HG02870 (cell line): ENCODE measurements around the gene KIF9.
"Not testable (repeated sequence)": the region's sequence is repeated elsewhere in the genome, so short reads cannot be mapped to it uniquely, and the experiment has no call there.

Source experiments
- ATAC-seq: cut with Tn5 transposase; IDR thresholded peaks from one replicate; pipeline ENCODE4 v1.9.1; 2021; ENCODE audit warnings: mild to moderate bottlenecking, moderate library complexity; ENCODE audit not compliant: unreplicated experiment

KIF9 gene

DNA sequence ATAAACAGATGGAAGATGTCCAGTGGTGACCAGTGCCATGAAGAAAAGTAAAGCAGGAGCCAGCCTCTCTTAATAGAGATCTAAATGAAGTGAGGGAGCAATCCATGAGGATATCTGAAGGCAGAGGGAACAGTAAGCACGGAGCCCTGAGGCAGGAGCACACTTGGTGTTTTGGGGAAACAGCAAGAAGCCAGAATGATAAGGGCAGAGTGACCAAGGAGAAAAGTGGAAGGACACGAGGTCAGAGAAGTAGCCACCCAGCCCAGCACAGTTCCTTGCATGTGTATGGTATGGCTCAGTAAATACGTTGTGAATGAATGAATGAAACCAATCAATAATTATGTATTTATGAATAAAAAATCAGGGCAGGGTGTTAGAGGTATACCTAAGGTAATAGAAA, 11.8 kb upstream of the KIF9 start:
- ATAC-seq, result no peak

DNA sequence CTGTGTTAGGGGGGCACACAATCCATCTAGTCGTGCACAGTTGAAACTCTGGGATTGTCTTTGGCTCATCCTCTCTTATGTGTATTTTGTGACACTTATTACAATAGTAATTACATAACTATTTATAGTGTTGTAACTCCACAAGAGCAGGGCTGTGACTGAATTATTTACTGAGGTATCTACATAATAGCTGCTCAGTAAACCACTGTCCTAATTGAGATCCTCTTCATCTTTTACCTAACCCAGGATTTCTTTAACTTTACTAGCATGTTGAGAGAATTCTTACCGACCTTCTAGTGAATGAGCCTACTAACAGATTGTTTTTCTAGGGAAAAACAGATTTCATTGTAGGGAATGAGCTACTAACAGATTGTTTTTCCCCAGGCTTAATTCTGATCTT, 11.2 kb upstream of the KIF9 start:
- no peak for ATAC-seq

DNA sequence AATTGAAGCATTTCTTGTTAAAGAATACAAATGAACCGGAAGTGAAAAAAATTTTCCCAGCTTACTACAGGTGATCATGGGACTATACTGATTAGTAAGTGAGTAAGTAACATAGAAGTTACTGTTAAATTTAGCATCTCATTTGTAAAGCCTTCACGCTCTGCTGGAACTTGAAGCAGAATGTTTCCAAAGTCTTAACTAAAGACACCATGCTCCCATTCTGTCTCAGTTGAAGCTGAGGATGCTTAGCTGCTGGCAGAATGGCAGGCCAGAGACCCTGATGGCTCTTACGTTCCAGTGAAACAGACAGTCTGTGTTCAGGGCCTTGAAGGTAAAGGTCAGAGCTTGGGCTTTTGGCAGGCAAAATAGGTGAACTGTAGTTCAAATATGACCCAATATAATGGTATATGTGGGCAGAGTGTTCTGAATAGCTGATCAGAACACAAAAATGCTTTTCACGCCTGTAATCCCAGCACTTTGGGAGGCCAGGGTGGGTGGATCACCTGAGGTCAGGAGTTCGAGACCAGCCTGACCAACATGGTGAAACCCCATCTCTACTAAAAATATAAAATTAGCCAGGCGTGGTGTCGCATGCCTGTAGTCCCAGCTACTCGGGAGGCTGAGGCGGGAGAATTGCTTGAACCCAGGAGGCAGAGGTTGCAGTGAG, 9.3 kb upstream of the KIF9 start:
- ATAC-seq, result not testable (repeated sequence)

GRCh38 chr3:47291158-47291753, 8.7 kb upstream of the KIF9 start:
- no peak for ATAC-seq

DNA sequence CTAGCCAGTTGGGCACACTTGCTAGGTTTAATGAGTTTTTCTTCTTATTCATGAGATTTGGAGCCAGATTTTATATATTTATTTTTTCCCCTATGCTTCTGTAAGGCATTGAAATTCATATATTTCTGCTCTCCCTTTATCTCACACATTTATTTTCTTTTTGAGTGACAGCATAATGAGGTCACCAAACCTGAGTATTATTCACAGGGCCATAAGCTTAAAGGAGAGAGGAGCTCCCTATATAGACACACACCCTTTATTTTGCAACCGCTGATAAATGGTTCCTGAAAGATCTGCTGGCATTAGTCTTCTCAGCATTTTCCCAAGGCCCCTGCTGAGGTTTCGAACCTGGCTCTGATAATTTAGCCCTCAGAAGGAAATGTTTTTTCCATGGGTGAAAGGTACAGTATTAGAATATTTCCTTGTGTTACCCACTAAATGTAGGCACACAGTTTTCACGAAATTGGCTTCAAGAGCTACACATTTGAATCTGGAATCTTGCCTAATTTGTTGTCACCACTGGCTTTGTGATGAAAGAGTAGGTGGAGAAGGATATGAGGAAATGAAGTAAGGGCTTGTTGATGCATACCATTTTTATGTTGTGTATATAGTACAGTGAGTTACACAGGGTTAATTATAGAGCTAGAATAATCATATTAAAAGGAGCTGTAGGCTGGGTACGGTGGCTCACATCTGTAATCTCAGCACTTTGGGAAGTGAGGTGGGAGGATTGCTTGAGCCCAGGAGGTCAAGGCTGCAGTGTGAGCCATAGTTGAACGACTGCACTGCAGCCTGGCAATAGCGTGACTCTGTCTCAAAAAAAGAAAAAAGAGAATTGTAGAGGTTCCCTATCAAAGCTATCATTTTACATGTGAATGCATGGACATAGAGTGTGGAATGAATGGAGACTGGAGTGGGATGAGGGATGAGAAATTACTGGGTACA, 6.6 kb upstream of the KIF9 start:
- no peak for ATAC-seq

- ATAC-seq, result no peak
Observed at GRCh38 chr3:47283591-47284364, 1.2 kb upstream of the KIF9 start.

- ATAC-seq, result no peak
Observed at GRCh38 chr3:47283193-47283537, 566 bp upstream of the KIF9 start.

- no peak for ATAC-seq
Observed at GRCh38 chr3:47280519-47280918, 2.1 kb downstream of the KIF9 start.

GRCh38 chr3:47276558-47276957, 6.0 kb downstream of the KIF9 start:
- no peak for ATAC-seq

GRCh38 chr3:47274652-47275051, 7.9 kb downstream of the KIF9 start:
- no peak for ATAC-seq

GRCh38 chr3:47273564-47273963, 9.0 kb downstream of the KIF9 start:
- no peak for ATAC-seq

DNA sequence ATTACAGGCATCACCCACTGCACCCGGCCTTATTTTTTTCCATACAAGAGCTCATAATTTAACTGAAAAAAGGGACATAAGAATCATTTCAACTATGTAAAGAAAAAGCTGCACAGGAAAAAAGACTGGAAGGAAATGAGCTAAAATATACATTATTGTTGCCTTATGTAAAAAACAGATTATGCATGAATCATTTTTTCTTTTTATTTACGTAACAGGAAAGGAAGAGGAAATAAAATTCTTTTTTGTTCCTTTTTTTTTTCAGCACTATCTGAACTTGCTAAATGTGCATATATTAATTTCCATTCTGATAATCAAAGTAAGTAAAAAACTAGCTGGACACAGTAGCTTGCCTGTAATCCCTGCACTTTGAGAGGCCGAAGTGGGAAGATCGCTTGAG, 12.1 kb downstream of the KIF9 start:
- no peak for ATAC-seq

DNA sequence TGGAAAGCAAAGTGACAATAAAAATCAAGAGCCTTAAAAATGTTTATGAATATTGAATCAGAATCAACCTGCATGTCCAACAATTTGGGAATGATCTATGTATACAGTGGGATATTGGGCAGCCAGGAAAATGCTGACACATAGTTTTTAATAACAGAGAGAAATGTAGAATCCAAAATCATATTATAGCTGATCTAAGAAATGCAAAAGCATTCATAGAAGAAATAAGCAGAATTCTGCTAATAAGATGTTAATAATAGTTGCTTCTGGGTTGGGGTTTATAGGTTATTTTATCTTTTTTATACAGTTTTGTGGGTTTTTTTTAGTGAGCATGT, 15.1 kb downstream of the KIF9 start:
- no peak for ATAC-seq

DNA sequence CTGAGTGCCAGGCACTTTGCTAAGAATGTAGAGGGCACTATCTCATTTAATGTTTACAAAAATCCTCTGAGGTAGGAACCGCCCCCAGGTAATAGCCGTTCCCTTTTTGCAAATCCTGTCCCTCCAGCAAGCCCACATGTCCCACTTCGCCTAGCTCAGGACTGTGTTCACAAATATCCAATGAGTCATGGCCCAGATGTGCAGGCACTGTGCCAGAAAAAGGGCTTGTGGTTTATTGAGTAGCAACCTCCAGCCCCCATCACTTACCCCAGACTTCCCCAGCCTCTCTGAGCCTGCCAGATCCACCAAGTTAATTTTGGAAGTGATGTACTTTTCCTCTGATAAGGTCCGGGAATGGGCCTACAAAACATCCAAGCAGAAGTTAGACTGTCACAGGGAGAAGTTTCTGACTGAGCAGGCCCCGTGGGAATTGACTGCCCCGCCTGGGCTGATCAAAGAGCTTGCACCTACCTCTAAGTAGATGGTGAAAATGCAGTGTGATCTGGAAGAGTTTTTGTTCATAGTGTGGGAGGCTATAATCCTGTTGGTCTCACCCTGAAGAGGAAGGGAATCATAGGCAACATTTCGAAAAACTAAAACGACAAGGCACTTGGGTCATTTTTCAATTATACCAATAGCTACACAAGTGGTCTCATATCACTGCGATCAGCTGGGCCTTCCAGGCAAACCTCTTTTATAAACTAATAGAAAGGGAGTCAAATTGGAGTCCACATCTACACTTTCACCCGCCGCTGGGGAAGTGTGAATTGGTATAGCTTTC, 15.7 kb downstream of the KIF9 start:
- ATAC-seq, result no peak

GRCh38 chr3:47265725-47266428, 16.7 kb downstream of the KIF9 start:
- ATAC-seq, result no peak

GRCh38 chr3:47265008-47265407, 17.6 kb downstream of the KIF9 start:
- no peak for ATAC-seq

DNA sequence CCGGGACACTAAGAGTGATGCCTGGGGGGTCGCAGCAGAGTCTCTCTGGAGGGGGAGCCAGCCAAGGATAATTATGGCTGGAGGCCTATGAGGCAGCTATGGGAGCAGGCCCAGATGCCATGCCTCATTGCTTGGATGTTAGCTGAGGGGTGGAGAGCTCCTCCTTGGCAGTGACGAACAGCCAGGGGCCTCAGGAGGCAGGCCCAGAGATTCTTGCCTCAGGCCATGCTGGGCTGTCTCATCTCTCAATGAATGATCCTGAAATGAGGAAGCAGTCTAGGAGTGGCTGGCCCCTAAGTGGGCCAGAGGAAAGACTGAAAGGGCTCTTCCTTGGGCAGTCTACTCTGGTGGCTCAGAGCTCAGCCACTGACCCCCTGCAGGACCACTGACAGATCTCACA, 21.3 kb downstream of the KIF9 start:
- no peak for ATAC-seq

DNA sequence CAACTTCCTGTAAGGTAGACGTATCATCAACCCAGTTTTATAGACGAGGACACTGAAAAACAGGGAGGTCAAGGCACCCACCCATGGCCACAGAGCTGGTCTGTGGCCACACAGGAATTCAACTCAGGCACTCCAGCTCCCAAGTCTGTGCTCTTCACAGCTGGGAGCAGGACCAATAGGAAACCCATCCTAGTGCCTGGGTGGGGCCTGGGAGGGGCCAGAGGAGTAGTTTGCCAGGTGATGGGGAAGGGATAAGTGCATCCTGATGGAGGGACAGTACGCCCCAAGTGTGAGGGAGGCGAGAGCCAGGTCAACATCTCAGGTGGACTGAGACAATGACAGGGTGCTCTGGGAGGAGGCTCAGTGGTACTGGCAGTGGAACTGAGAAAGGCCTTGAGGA, 22.0 kb downstream of the KIF9 start:
- no peak for ATAC-seq

- no peak for ATAC-seq
Observed at GRCh38 chr3:47259114-47259513, 23.5 kb downstream of the KIF9 start.

DNA sequence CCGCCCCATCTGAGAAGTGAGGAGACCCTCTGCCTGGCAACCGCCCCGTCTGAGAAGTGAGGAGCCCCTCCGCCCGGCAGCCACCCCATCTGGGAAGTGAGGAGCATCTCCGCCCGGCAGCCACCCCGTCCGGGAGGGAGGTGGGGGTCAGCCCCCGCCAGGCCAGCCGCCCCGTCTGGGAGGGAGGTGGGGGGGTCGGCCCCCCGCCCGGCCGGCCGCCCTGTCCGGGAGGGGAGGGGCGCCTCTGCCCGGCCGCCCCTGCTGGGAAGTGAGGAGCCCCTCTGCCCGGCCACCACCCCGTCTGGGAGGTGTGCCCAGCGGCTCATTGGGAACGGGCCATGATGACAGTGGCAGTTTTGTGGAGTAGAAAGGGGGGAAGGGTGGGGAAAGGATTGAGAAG, 26.3 kb downstream of the KIF9 start:
- not testable (repeated sequence) for ATAC-seq
